H1 (cell line): Measurements from ENCODE around the gene ADGRV1. TPM values are rescaled to one million over a fixed set of nuclear protein-coding genes. Genes with fewer than 3 reads are reported as not detected.

Experiments used
- CTCF ChIA-PET: fragments of 300-600 bp; sonication (Branson Sonifier 250); formaldehyde crosslinking; loops from one replicate; lab custom pipeline; 2021; ENCODE audit not compliant: partially characterized antibody; lab: Charles Lee
- POLR2A ChIA-PET: fragments of 300-600 bp; sonication (Branson Sonifier 250); formaldehyde crosslinking; loops from one replicate; lab custom pipeline; 2021; ENCODE audit warnings: inconsistent platforms; ENCODE audit not compliant: partially characterized antibody; lab: Charles Lee
- DNase-seq, 2 experiments: peaks; one replicate each; pipeline versions ENCODE4 v3.0.0 to v3.0.0-alpha.2; 2010 to 2022; ENCODE audit warnings: low spot score in 2 of 2, low read depth in 1 of 2, mixed read lengths in 1 of 2
- FAIRE-seq: peaks from 2 replicates; lab custom pipeline; 2011; peaks lifted over from hg19 to GRCh38; lab: Jason Lieb, UNC
- H2AFZ ChIP-seq: 2 replicates; pipeline ENCODE4 v1.8.1; 2012; ENCODE audit warnings: low read length, inconsistent platforms
- H2AK5ac ChIP-seq: 2 replicates; pipeline ENCODE4 v1.6.1; 2013; ENCODE audit warnings: low read depth, low read length
- H2BK120ac ChIP-seq: replicated peaks from 2 replicates; pipeline ENCODE3; 2013; ENCODE audit warnings: low read depth, low read length, inconsistent platforms
- H2BK12ac ChIP-seq: 2 replicates; pipeline ENCODE4 v1.6.1; 2013; ENCODE audit warnings: low read depth, low read length
- H2BK15ac ChIP-seq: 2 replicates; pipeline ENCODE4 v1.6.1; 2013; ENCODE audit warnings: low read length
- H2BK20ac ChIP-seq: 2 replicates; pipeline ENCODE4 v1.6.1; 2013; ENCODE audit warnings: low read length
- H2BK5ac ChIP-seq: 2 replicates; pipeline ENCODE4 v1.6.1; 2013; ENCODE audit warnings: low read depth, low read length
- H3K14ac ChIP-seq: 2 replicates; pipeline ENCODE4 v1.6.1; 2013; ENCODE audit warnings: inconsistent platforms; ENCODE audit not compliant: insufficient read length
- H3K18ac ChIP-seq: 2 replicates; pipeline ENCODE4 v1.6.1; 2013; ENCODE audit warnings: low read length; ENCODE audit errors: extremely low read depth
- H3K23ac ChIP-seq: 2 replicates; pipeline ENCODE4 v1.6.1; 2013; ENCODE audit warnings: inconsistent platforms; ENCODE audit not compliant: insufficient read length
- H3K23me2 ChIP-seq: 2 replicates; pipeline ENCODE4 v1.6.1; 2013; ENCODE audit warnings: low read depth, low read length
- H3K27ac ChIP-seq: 2 replicates; pipeline ENCODE4 v1.6.1; 2011; ENCODE audit warnings: low read depth, low read length, inconsistent platforms
- H3K27me3 ChIP-seq, 4 experiments: replicated peaks in 1 of 4; 1 replicate in 1 of 4; 2 replicates in 3 of 4; pipeline versions ENCODE4 v1.6.1 to v1.8.1; 2011 to 2013; ENCODE audit warnings: low read length in 3 of 4, mild to moderate bottlenecking in 3 of 4, inconsistent platforms in 2 of 4, mixed read lengths in 2 of 4, moderate library complexity in 1 of 4; ENCODE audit not compliant: control insufficient read depth in 3 of 4, insufficient read depth in 3 of 4; ENCODE audit errors: extremely low read depth in 1 of 4
- H3K36me3 ChIP-seq, 4 experiments: 2 replicates each; pipeline versions ENCODE4 v1.6.1 to v1.8.1; 2011 to 2013; ENCODE audit warnings: mild to moderate bottlenecking in 4 of 4, low read length in 3 of 4, moderate library complexity in 2 of 4, control low read depth in 1 of 4, inconsistent platforms in 1 of 4; ENCODE audit not compliant: insufficient read depth in 4 of 4, control insufficient read depth in 2 of 4
- H3K4ac ChIP-seq: replicated peaks from 2 replicates; pipeline ENCODE3; 2013; ENCODE audit warnings: low read length, low read depth, mixed read lengths, inconsistent platforms; ENCODE audit not compliant: insufficient read length
- H3K4me1 ChIP-seq, 4 experiments: replicated peaks in 1 of 4; 1 replicate in 1 of 4; 2 replicates in 3 of 4; pipeline versions ENCODE4 v1.6.1 to v1.8.1; 2011 to 2013; ENCODE audit warnings: low read length in 3 of 4, inconsistent platforms in 2 of 4, mixed read lengths in 1 of 4; ENCODE audit not compliant: insufficient read depth in 4 of 4, control insufficient read depth in 3 of 4
- H3K4me2 ChIP-seq, 2 experiments: 2 replicates each; pipeline versions ENCODE4 v1.6.1 to v1.8.1; 2011 to 2013; ENCODE audit warnings: low read depth in 2 of 2, low read length in 2 of 2, control low read depth in 1 of 2, inconsistent platforms in 1 of 2, mild to moderate bottlenecking in 1 of 2; ENCODE audit not compliant: insufficient read depth in 1 of 2
- H3K4me3 ChIP-seq, 4 experiments: fragments of 200-600, 300-600 bp in 1 of 4; sonication (generic), shearing (Covaris generic), sonication (Bioruptor Twin) in 1 of 4; 2 replicates each; pipeline versions ENCODE4 v1.5.1 to v1.8.1; 2011 to 2016; ENCODE audit warnings: low read length in 4 of 4, low read depth in 3 of 4, control low read depth in 2 of 4, inconsistent platforms in 2 of 4, mild to moderate bottlenecking in 2 of 4, mixed read lengths in 1 of 4, moderate library complexity in 1 of 4; ENCODE audit not compliant: insufficient read depth in 2 of 4; ENCODE audit errors: extremely low read depth in 1 of 4
- H3K56ac ChIP-seq: replicated peaks from 2 replicates; pipeline ENCODE3; 2013; ENCODE audit warnings: low read depth, mild to moderate bottlenecking, mixed read lengths, low read length, inconsistent platforms; ENCODE audit not compliant: insufficient read length
- H3K79me1 ChIP-seq: 2 replicates; pipeline ENCODE4 v1.6.1; 2013; ENCODE audit warnings: low read depth, low read length, control low read depth
- H3K79me2 ChIP-seq, 2 experiments: 2 replicates each; pipeline versions ENCODE4 v1.6.1 to v1.8.1; 2012 to 2013; ENCODE audit warnings: low read length in 2 of 2, mild to moderate bottlenecking in 2 of 2, inconsistent platforms in 1 of 2; ENCODE audit not compliant: insufficient read depth in 2 of 2, control insufficient read depth in 1 of 2
- H3K9ac ChIP-seq, 4 experiments: replicated peaks in 1 of 4; 1 replicate in 1 of 4; 2 replicates in 3 of 4; pipeline versions ENCODE4 v1.6.1 to v1.8.1; 2011 to 2013; ENCODE audit warnings: low read depth in 3 of 4, low read length in 3 of 4, control low read depth in 2 of 4, mild to moderate bottlenecking in 2 of 4, moderate library complexity in 2 of 4, inconsistent platforms in 1 of 4; ENCODE audit errors: extremely low read depth in 1 of 4
- H3K9me3 ChIP-seq, 2 experiments: 2 replicates each; pipeline versions ENCODE4 v1.6.1 to v1.8.1; 2012 to 2013; ENCODE audit warnings: mild to moderate bottlenecking in 2 of 2, moderate library complexity in 2 of 2, control low read depth in 1 of 2, inconsistent platforms in 1 of 2, low read depth in 1 of 2, low read length in 1 of 2, mixed read lengths in 1 of 2; ENCODE audit not compliant: insufficient read depth in 2 of 2
- H4K20me1 ChIP-seq, 2 experiments: replicated peaks in 1 of 2; 2 replicates each; pipeline versions ENCODE3 to v1.8.1; 2011 to 2013; ENCODE audit warnings: inconsistent platforms in 2 of 2, low read length in 2 of 2, mild to moderate bottlenecking in 1 of 2; ENCODE audit not compliant: insufficient read depth in 2 of 2, control insufficient read depth in 1 of 2
- H4K5ac ChIP-seq: 2 replicates; pipeline ENCODE4 v1.6.1; 2013; ENCODE audit warnings: low read length, low read depth, mixed read lengths, inconsistent platforms; ENCODE audit not compliant: insufficient read length
- H4K8ac ChIP-seq: 2 replicates; pipeline ENCODE4 v1.8.0; 2013; ENCODE audit warnings: mild to moderate bottlenecking, moderate library complexity, low read length, inconsistent platforms; ENCODE audit not compliant: insufficient read depth; ENCODE audit errors: extremely low read depth
- H4K91ac ChIP-seq: replicated peaks from 2 replicates; pipeline ENCODE3; 2013; ENCODE audit warnings: low read length, mixed read lengths, inconsistent platforms; ENCODE audit not compliant: insufficient read length
- CTCF ChIP-seq, 3 experiments: IDR thresholded peaks; 1 replicate in 2 of 3; 2 replicates in 1 of 3; pipeline versions ENCODE4 v1.5.1 to v1.6.1; 2011; ENCODE audit warnings: low read length in 3 of 3, mild to moderate bottlenecking in 3 of 3, inconsistent platforms in 2 of 3, low read depth in 1 of 3, moderate library complexity in 1 of 3; ENCODE audit not compliant: insufficient read depth in 1 of 3; ENCODE audit errors: control extremely low read depth in 1 of 3
- RFX5 ChIP-seq: IDR thresholded peaks from 2 replicates; pipeline ENCODE4 v1.6.1; 2011; ENCODE audit warnings: low read depth, low read length, improper control_type of control experiment, borderline replicate concordance
- SUZ12 ChIP-seq: fragments of 200-600 bp; sonication (generic); IDR thresholded peaks from 2 replicates; pipeline ENCODE4 v1.6.1; 2012; ENCODE audit warnings: mild to moderate bottlenecking, inconsistent platforms, low read length, moderate library complexity, mixed read lengths
- WGBS, 2 experiments: shearing (Covaris generic) in 1 of 2; methylation state at CpG; one replicate each; pipeline versions ENCODE4 v1.1.6 to v1.1.7; 2013 to 2015; ENCODE audit warnings: low lambda C conversion rate in 2 of 2, mixed read lengths in 2 of 2, inconsistent platforms in 1 of 2, low coverage in 1 of 2, missing lambda C conversion rate in 1 of 2; ENCODE audit not compliant: insufficient replicate concordance in 2 of 2, insufficient coverage in 1 of 2, insufficient read length in 1 of 2; ENCODE audit errors: extremely low coverage in 1 of 2, missing lambda C conversion rate in 1 of 2; 5-methylcytosine and 5-hydroxymethylcytosine counted together
- polyA plus RNA-seq, 7 experiments: library from polyadenylated mRNA; depleted of rRNA in 3 of 7; stranded (reverse) in 5 of 7; unstranded in 2 of 7; fragments of >200 nt in 5 of 7; fragments of 200-250 nt in 2 of 7; gene quantifications; 1 replicate in 5 of 7; 2 replicates in 1 of 7; 4 replicates in 1 of 7; pipeline versions ENCODE4 v1.2.1 to v1.2.3, GENCODE V29; 2011 to 2013; ENCODE audit warnings: missing spikeins in 2 of 7, mixed read lengths in 2 of 7
- total RNA-seq: library from RNA; stranded (reverse); fragmentation: NEBNext Ultra II Directional; extraction: Animal tissue kit (Norgen Biotek cat#: 25700); gene quantifications from 2 replicates; pipeline ENCODE4 v1.2.1, GENCODE V29; 2021

ADGRV1 gene
- total and polyA plus RNA-seq, 2 of the 8 experiments (the other 6 are each of a cell fraction or from before 2014, with no cell fraction given) = 53.1 to 62.2 TPM

GRCh38 chr5:90575712-90576111 lies 17.1 kb downstream of the ADGRV1 start:
- POLR2A ChIA-PET = interaction anchor here (1.1 to 1.3 kb wide), 2 partner anchors 13 to 91 kb away, joined by 4 to 6 read pairs; no protein-coding TSS in a partner anchor
- H2BK12ac ChIP-seq = no peak overlapping the region
- TF ChIP-seq SUZ12 (no peak), CTCF (IDR thresholded peaks at IDR 0.05; ENCODE audit: control extremely low read depth in 1 of 3, insufficient read depth in 1 of 3, low read depth in 1 of 3, low read length in 3 of 3) (peak in 1 of 3 experiments; percentile 5; a peak in 1 of 4 replicates), RFX5 (no peak)

More at GRCh38 chr5:90575712-90576111, 17.1 kb downstream of the ADGRV1 start:
- Histone ChIP-seq H3K36me3 (peaks cover 0 to 2% (median 0%) of the 10 kb centered on the region in 4 experiments; a peak in 1 of 8 replicates), H3K79me1 (0 out of 2 replicates have a peak, but pooled peaks cover 3% of the 10 kb centered on the region), H4K8ac (no peak overlapping the region), H4K20me1 (peaks cover 5 to 8% of the 10 kb centered on the region in 2 experiments), H3K18ac (no peak overlapping the region), H3K27me3 (no peaks in the 10 kb centered on the region), H2BK5ac (no peak overlapping the region), H2BK120ac (no peak overlapping the region), H3K23me2 (no peaks in the 10 kb centered on the region), H2AK5ac (0 out of 2 replicates have a peak overlapping the region, but pooled peaks have one; percentile 39), H3K4me3 (no peak overlapping the region), H2AFZ (no peak overlapping the region), H3K27ac (no peak overlapping the region), H2BK15ac (no peak overlapping the region), H3K4me1 (peaks cover 0 to 7% (median 4%) of the 10 kb centered on the region in 4 experiments; a peak in 4 of 7 replicates), H2BK20ac (no peak overlapping the region), H3K14ac (no peak overlapping the region), H4K91ac (no peak overlapping the region), H3K9me3 (0 out of 4 replicates have a peak, but pooled peaks cover 0 to 3% of the 10 kb centered on the region in 2 experiments), H3K56ac (no peak overlapping the region), H3K4me2 (no peak overlapping the region), H3K4ac (no peak overlapping the region), H3K9ac (no peak overlapping the region), H4K5ac (no peak overlapping the region), H3K79me2 (peaks cover 21 to 88% of the 10 kb centered on the region in 2 experiments), H3K23ac (no peak overlapping the region)
- no peak for FAIRE-seq
- CTCF ChIA-PET = no interaction called here
- WGBS, 2 experiments = 90% methylated on average over 5 of the region's 5 CpGs; no CpG with 5 or more reads in 1 of the 2 experiments
- no peak for DNase-seq
